ENCODE data around the gene RHOJ. TPM values are rescaled to one million over a fixed set of nuclear protein-coding genes. Genes with fewer than 3 reads are reported as not detected.

The RHOJ gene
- total and polyA plus RNA-seq, 2 donors (not counting 1 experiment from before 2014, with no cell fraction given), result not detected

GRCh38 chr14:63282997-63283883 is 79.0 kb downstream of the RHOJ start:
- H3K27ac ChIP-seq (ENCODE audit: low read length in 2 of 2), result no peak overlapping the region
- no peak overlapping the region for H2AFZ ChIP-seq (ENCODE audit: insufficient read depth, low read depth, low read length, poor library complexity, severe bottlenecking)
- TF ChIP-seq EZH2 (IDR thresholded peaks at IDR 0.05; ENCODE audit: borderline replicate concordance, insufficient read depth, low read depth, low read length, poor library complexity, severe bottlenecking) (no peak), CTCF (IDR thresholded peaks at IDR 0.05) (no peak)
- DNase-seq (no peak), ATAC-seq (ENCODE audit: low read depth) (no peak)
- H3K27me3 ChIP-seq (replicated peaks in 1 of 4; ENCODE audit: control extremely low read depth in 1 of 4, control insufficient read depth in 3 of 4, insufficient read depth in 4 of 4, low read length in 3 of 4), result peaks cover 0 to 12% (median 9%) of the 10 kb centered on the region in 4 experiments
- POLR2A ChIA-PET, result no interaction called here
- H3K9ac ChIP-seq (ENCODE audit: low read length), result no peak overlapping the region
- no peaks in the 10 kb centered on the region for H3K36me3 ChIP-seq (replicated peaks in 1 of 2; ENCODE audit: control extremely low read depth in 1 of 2, control insufficient read depth in 1 of 2, extremely low read depth in 1 of 2, insufficient read depth in 2 of 2, low read length in 1 of 2)
- H3K9me3 ChIP-seq (ENCODE audit: control extremely low read depth in 1 of 3, control insufficient read depth in 2 of 3, insufficient read depth in 1 of 3, low read length in 2 of 3), result no peaks in the 10 kb centered on the region
- intact Hi-C loops (cut with micrococcal nuclease), result no loop called here
- H3K27me3 Mint-ChIP-seq, result peaks cover 6% of the 10 kb centered on the region
- CTCF ChIA-PET, result no interaction called here
- no peaks in the 10 kb centered on the region for H3K9me3 Mint-ChIP-seq (ENCODE audit: insufficient read depth)
- H4K20me1 ChIP-seq (ENCODE audit: control insufficient read depth, insufficient read depth, low read length, poor library complexity, severe bottlenecking), result no peaks in the 10 kb centered on the region
- WGBS (ENCODE audit: insufficient coverage), result 76% methylated on average over 6 of the region's 8 CpGs
- no peaks in the 10 kb centered on the region for H3K79me2 ChIP-seq (ENCODE audit: control insufficient read depth, insufficient read depth, low read length)
- H3K27ac Mint-ChIP-seq, result no peak overlapping the region
- no peaks in the 10 kb centered on the region for H3K4me1 ChIP-seq (ENCODE audit: control insufficient read depth in 2 of 2, insufficient read depth in 2 of 2, low read length in 2 of 2)
- no peaks in the 10 kb centered on the region for H3K4me1 Mint-ChIP-seq
- H3K4me2 ChIP-seq (replicated peaks; ENCODE audit: low read depth, low read length, poor library complexity, severe bottlenecking), result no peak overlapping the region
- no peak overlapping the region for H3K4me3 ChIP-seq (ENCODE audit: control extremely low read depth in 1 of 5, extremely low read depth in 1 of 5, insufficient read depth in 1 of 5, low read depth in 2 of 5, low read length in 4 of 5)
- H3K4me3 Mint-ChIP-seq, result no peak overlapping the region

GRCh38 chr14:63283884-63284248 is 79.6 kb downstream of the RHOJ start:
- intact Hi-C loops (cut with micrococcal nuclease), result no loop called here

More at GRCh38 chr14:63283884-63284248, 79.6 kb downstream of the RHOJ start:
- Mint-ChIP-seq H3K4me1 (no peaks in the 10 kb centered on the region), H3K9me3 (ENCODE audit: insufficient read depth) (no peaks in the 10 kb centered on the region), H3K27ac (no peak overlapping the region), H3K4me3 (no peak overlapping the region), H3K27me3 (peaks cover 6% of the 10 kb centered on the region)
- no peaks in the 10 kb centered on the region for H3K4me1 ChIP-seq (ENCODE audit: control insufficient read depth in 2 of 2, insufficient read depth in 2 of 2, low read length in 2 of 2)
- ATAC-seq (ENCODE audit: low read depth), result no peak
- no peak for DNase-seq
- H3K9ac ChIP-seq (ENCODE audit: low read length), result no peak overlapping the region
- H4K20me1 ChIP-seq (ENCODE audit: control insufficient read depth, insufficient read depth, low read length, poor library complexity, severe bottlenecking), result no peaks in the 10 kb centered on the region
- no peak for TF ChIP-seq CTCF (IDR thresholded peaks at IDR 0.05)
- no peak for TF ChIP-seq EZH2 (IDR thresholded peaks at IDR 0.05; ENCODE audit: borderline replicate concordance, insufficient read depth, low read depth, low read length, poor library complexity, severe bottlenecking)
- no peaks in the 10 kb centered on the region for H3K9me3 ChIP-seq (ENCODE audit: control extremely low read depth in 1 of 3, control insufficient read depth in 2 of 3, insufficient read depth in 1 of 3, low read length in 2 of 3)
- no peak overlapping the region for H2AFZ ChIP-seq (ENCODE audit: insufficient read depth, low read depth, low read length, poor library complexity, severe bottlenecking)
- CTCF ChIA-PET, result no interaction called here
- H3K4me3 ChIP-seq (ENCODE audit: control extremely low read depth in 1 of 5, extremely low read depth in 1 of 5, insufficient read depth in 1 of 5, low read depth in 2 of 5, low read length in 4 of 5), result no peak overlapping the region
- no peak overlapping the region for H3K4me2 ChIP-seq (replicated peaks; ENCODE audit: low read depth, low read length, poor library complexity, severe bottlenecking)
- WGBS (ENCODE audit: insufficient coverage), result 70% methylated on average over 5 of the region's 7 CpGs
- no peaks in the 10 kb centered on the region for H3K36me3 ChIP-seq (replicated peaks in 1 of 2; ENCODE audit: control extremely low read depth in 1 of 2, control insufficient read depth in 1 of 2, extremely low read depth in 1 of 2, insufficient read depth in 2 of 2, low read length in 1 of 2)
- peaks cover 0 to 12% (median 9%) of the 10 kb centered on the region in 4 experiments for H3K27me3 ChIP-seq (replicated peaks in 1 of 4; ENCODE audit: control extremely low read depth in 1 of 4, control insufficient read depth in 3 of 4, insufficient read depth in 4 of 4, low read length in 3 of 4)
- H3K27ac ChIP-seq (ENCODE audit: low read length in 2 of 2), result no peak overlapping the region
- POLR2A ChIA-PET, result no interaction called here
- no peaks in the 10 kb centered on the region for H3K79me2 ChIP-seq (ENCODE audit: control insufficient read depth, insufficient read depth, low read length)
